ENCODE data around the gene CDNF. TPM values are rescaled to one million over a fixed set of nuclear protein-coding genes. Genes with fewer than 3 reads are reported as not detected.

The CDNF gene
- total RNA-seq, 4 donors from 2014 or later = 2.2 to 2.5 TPM; not detected in 2

GRCh38 chr10:14844948-14845347, 7.1 kb upstream of the CDNF start:
- intact Hi-C loops (cut with DNase I; ENCODE audit: low total_unique reads) = no loop called here

DNA sequence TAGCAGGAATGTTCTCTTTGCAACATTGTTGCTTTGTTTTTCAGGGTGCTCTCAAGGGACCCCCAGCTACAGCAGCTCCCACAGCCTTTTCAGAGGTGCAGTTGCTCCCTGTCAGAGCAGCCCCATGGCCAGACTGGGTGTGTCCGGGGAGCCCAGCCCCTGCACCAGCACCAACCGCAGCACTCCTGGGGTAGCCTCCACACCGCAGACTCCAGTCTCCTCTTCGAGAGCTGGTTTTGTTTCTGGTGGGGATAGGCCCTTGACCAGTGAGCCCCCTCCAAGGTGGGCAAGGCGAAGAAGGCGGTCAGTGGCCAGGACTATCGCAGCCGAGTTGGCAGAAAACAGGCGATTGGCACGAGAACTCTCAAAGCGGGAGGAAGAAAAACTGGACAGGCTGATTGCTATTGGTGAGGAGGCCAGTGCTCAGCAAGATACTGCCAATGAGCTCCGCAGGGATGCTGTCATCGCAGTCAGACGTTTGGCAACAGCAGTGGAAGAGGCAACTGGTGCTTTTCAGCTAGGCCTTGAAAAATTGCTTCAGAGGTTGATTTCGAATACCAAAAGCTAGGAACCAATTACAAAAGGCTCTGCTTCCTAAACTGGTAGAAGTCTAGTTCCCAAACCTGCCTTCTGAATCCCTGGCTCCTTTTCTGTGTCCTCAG, 5.6 kb upstream of the CDNF start:
- WGBS, 2 donors (ENCODE audit: low coverage in 1 of 2) = 92 to 97% methylated on average over 2 to 15 of the region's 15 CpGs

More at GRCh38 chr10:14844948-14845347, 7.1 kb upstream of the CDNF start:
- Histone ChIP-seq H3K27me3 (no peaks in the 10 kb centered on the region), H3K4me1 (peaks cover 0 to 4% (median 1%) of the 10 kb centered on the region in 4 donors), H3K9me3 (no peaks in the 10 kb centered on the region), H3K4me3 (no peak overlapping the region), H3K27ac (no peak overlapping the region), H3K36me3 (peaks cover 0 to 32% (median 8%) of the 10 kb centered on the region in 4 donors)
- no peak for DNase-seq
- TF ChIP-seq POLR2AphosphoS5 (IDR thresholded peaks at IDR 0.05) (no peak), EP300 (IDR thresholded peaks at IDR 0.05; ENCODE audit: low read depth) (no peak), POLR2A (IDR thresholded peaks at IDR 0.05) (no peak)
- TF ChIP-seq, protein P1, sequence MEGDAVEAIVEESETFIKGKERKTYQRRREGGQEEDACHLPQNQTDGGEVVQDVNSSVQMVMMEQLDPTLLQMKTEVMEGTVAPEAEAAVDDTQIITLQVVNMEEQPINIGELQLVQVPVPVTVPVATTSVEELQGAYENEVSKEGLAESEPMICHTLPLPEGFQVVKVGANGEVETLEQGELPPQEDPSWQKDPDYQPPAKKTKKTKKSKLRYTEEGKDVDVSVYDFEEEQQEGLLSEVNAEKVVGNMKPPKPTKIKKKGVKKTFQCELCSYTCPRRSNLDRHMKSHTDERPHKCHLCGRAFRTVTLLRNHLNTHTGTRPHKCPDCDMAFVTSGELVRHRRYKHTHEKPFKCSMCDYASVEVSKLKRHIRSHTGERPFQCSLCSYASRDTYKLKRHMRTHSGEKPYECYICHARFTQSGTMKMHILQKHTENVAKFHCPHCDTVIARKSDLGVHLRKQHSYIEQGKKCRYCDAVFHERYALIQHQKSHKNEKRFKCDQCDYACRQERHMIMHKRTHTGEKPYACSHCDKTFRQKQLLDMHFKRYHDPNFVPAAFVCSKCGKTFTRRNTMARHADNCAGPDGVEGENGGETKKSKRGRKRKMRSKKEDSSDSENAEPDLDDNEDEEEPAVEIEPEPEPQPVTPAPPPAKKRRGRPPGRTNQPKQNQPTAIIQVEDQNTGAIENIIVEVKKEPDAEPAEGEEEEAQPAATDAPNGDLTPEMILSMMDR (IDR thresholded peaks at IDR 0.05) = no peak
- in situ Hi-C loops (cut with MboI; ENCODE audit: low pct_ligation_motif_present in 1 of 4, low pct_unique_long_range_greater_than_20kb in 1 of 4, low sequenced_read_pairs in 3 of 4) = loop anchor here in 1 of 4 donors (25.0 kb wide), 1 partner anchor 117 kb away; the partner anchor contains the start of genes DCLRE1C and MEIG1
- 76% methylated on average over 2 of the region's 2 CpGs; no CpG with 5 or more reads in 1 of the 2 donors for WGBS, 2 donors (ENCODE audit: low coverage in 1 of 2)

GRCh38 chr10:14840178-14840577, 2.3 kb upstream of the CDNF start:
- peaks cover 0 to 29% (median 8%) of the 10 kb centered on the region in 4 donors for H3K36me3 ChIP-seq
- in situ Hi-C loops (cut with MboI; ENCODE audit: low pct_ligation_motif_present in 1 of 4, low pct_unique_long_range_greater_than_20kb in 1 of 4, low sequenced_read_pairs in 3 of 4) (loop anchor here in 1 of 4 donors (25.0 kb wide), 1 partner anchor 122 kb away; the partner anchor contains the start of genes DCLRE1C and MEIG1), intact Hi-C loops (cut with DNase I; ENCODE audit: low total_unique reads) (no loop called here)
- no peak overlapping the region for H3K4me3 ChIP-seq
- 91 to 92% methylated on average over 2 of the region's 2 CpGs for WGBS, 2 donors (ENCODE audit: low coverage in 1 of 2)
- TF ChIP-seq POLR2AphosphoS5 (IDR thresholded peaks at IDR 0.05) (no peak), EP300 (IDR thresholded peaks at IDR 0.05; ENCODE audit: low read depth) (no peak), POLR2A (IDR thresholded peaks at IDR 0.05) (no peak)
- TF ChIP-seq, protein P1 (IDR thresholded peaks at IDR 0.05) = no peak
- no peak overlapping the region for H3K27ac ChIP-seq
- H3K27me3 ChIP-seq = no peaks in the 10 kb centered on the region
- DNase-seq = no peak
- H3K9me3 ChIP-seq = no peaks in the 10 kb centered on the region
- H3K4me1 ChIP-seq = peaks cover 0 to 26% (median 19%) of the 10 kb centered on the region in 4 donors

More for the DNA sequence above, 5.6 kb upstream of the CDNF start:
- Histone ChIP-seq H3K4me1 (peaks cover 0 to 14% (median 10%) of the 10 kb centered on the region in 4 donors), H3K4me3 (no peak overlapping the region), H3K27me3 (no peaks in the 10 kb centered on the region), H3K9me3 (no peaks in the 10 kb centered on the region), H3K27ac (no peak overlapping the region), H3K36me3 (peaks cover 0 to 29% (median 8%) of the 10 kb centered on the region in 4 donors)
- in situ Hi-C loops (cut with MboI; ENCODE audit: low pct_ligation_motif_present in 1 of 4, low pct_unique_long_range_greater_than_20kb in 1 of 4, low sequenced_read_pairs in 3 of 4) (loop anchor here in 1 of 4 donors (25.0 kb wide), 1 partner anchor 119 kb away; the partner anchor contains the start of genes DCLRE1C and MEIG1), intact Hi-C loops (cut with DNase I; ENCODE audit: low total_unique reads) (no loop called here)
- no peak for DNase-seq
- TF ChIP-seq, protein P1 (IDR thresholded peaks at IDR 0.05) = no peak
- TF ChIP-seq POLR2AphosphoS5 (IDR thresholded peaks at IDR 0.05) = no peak
- no peak for TF ChIP-seq EP300 (IDR thresholded peaks at IDR 0.05; ENCODE audit: low read depth)
- TF ChIP-seq POLR2A (IDR thresholded peaks at IDR 0.05) = no peak

DNA sequence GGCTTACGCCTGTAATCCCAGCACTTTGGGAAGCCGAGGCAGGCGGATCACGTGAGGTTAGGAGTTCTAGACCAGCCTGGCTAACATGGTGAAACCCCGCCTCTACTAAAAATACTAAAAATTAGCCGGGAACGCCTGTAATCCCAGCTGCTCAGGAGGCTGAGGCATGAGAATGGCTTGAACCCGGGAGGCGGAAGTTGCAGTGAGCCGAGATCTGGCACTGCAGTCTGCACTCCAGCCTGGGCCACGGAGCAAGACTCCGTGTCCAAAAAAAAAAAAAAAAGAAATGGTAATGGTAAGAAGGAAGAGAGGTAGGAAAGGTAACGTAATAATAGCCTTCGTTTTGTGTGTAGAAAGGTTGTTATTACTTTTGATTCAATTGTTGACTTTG, 1.5 kb upstream of the CDNF start:
- Histone ChIP-seq H3K9me3 (no peaks in the 10 kb centered on the region), H3K27ac (peak overlapping the region; percentile 95 to 98 (median 96)), H3K36me3 (peaks cover 0 to 22% (median 8%) of the 10 kb centered on the region in 4 donors), H3K4me1 (peaks cover 0 to 33% (median 21%) of the 10 kb centered on the region in 4 donors), H3K27me3 (no peaks in the 10 kb centered on the region), H3K4me3 (peak overlapping the region; percentile 81 to 98 (median 93))
- intact Hi-C loops (cut with DNase I; ENCODE audit: low total_unique reads) (no loop called here), in situ Hi-C loops (cut with MboI; ENCODE audit: low pct_ligation_motif_present in 1 of 4, low pct_unique_long_range_greater_than_20kb in 1 of 4, low sequenced_read_pairs in 3 of 4) (loop anchor here in 1 of 4 donors (25.0 kb wide), 1 partner anchor 123 kb away; the partner anchor contains the start of genes DCLRE1C and MEIG1)
- no peak for TF ChIP-seq POLR2AphosphoS5 (IDR thresholded peaks at IDR 0.05)
- TF ChIP-seq POLR2A (IDR thresholded peaks at IDR 0.05) = peak; percentile 14
- no peak for TF ChIP-seq EP300 (IDR thresholded peaks at IDR 0.05; ENCODE audit: low read depth)
- TF ChIP-seq, protein P1 (IDR thresholded peaks at IDR 0.05) = no peak
- peak; percentile 30 for DNase-seq
- 4 to 12% methylated on average over 12 to 14 of the region's 14 CpGs for WGBS, 2 donors (ENCODE audit: low coverage in 1 of 2)
